SK-N-SH (cell line): ENCODE results near the gene ZG16B. TPM values are rescaled to one million over a fixed set of nuclear protein-coding genes. Genes with fewer than 3 reads are reported as not detected.

Experiments used
- CTCF ChIA-PET: fragments of 300-600, 350-600 bp; formaldehyde crosslinking; extraction: SDS; loops from one replicate; lab custom pipeline; 2021; lab: Yijun Ruan, JAX
- POLR2A ChIA-PET: fragments of 350-600 bp; sonication (Branson Sonifier 250); formaldehyde crosslinking; extraction: SDS; loops from one replicate; lab custom pipeline; 2020; ENCODE audit warnings: antibody characterized with exemption, inconsistent platforms; lab: Yijun Ruan, JAX
- DNase-seq: peaks from one replicate; pipeline ENCODE4 v3.0.0; 2012
- H2AFZ ChIP-seq: fragments of 200-600 bp; sonication (generic); 2 replicates; pipeline ENCODE4 v1.8.1; 2016; ENCODE audit warnings: antibody characterized with exemption, mild to moderate bottlenecking, low read depth
- H3F3A ChIP-seq: fragments of 200-600 bp; sonication (generic); replicated peaks from 2 replicates; pipeline ENCODE3; 2016; ENCODE audit warnings: antibody characterized with exemption, mild to moderate bottlenecking; ENCODE audit not compliant: insufficient read depth
- H3K27ac ChIP-seq, 2 experiments: fragments of 200-500 bp in 1 of 2; fragments of 200-600 bp in 1 of 2; sonication (Bioruptor generic) in 1 of 2; sonication (generic), shearing (Covaris generic) in 1 of 2; 2 replicates each; pipeline versions ENCODE4 v1.5.1 to v1.6.1; 2014 to 2016; ENCODE audit warnings: low read depth in 2 of 2, inconsistent platforms in 1 of 2, low read length in 1 of 2, mild to moderate bottlenecking in 1 of 2, mixed read lengths in 1 of 2
- H3K27me3 ChIP-seq: fragments of 200-600 bp; sonication (generic), shearing (Covaris generic); 2 replicates; pipeline ENCODE4 v1.6.1; 2016; ENCODE audit warnings: mixed run types; ENCODE audit not compliant: insufficient read depth
- H3K36me3 ChIP-seq, 2 experiments: fragments of 200-500 bp in 1 of 2; fragments of 200-600 bp in 1 of 2; sonication (Bioruptor generic) in 1 of 2; sonication (generic) in 1 of 2; replicated peaks in 1 of 2; 2 replicates each; pipeline versions ENCODE3 to v1.5.1; 2014 to 2016; ENCODE audit warnings: low read length in 1 of 2, mild to moderate bottlenecking in 1 of 2; ENCODE audit not compliant: insufficient read depth in 2 of 2, control insufficient read depth in 1 of 2
- H3K4me1 ChIP-seq, 2 experiments: fragments of 200-500 bp in 1 of 2; fragments of 200-600 bp in 1 of 2; sonication (Bioruptor generic) in 1 of 2; sonication (generic), shearing (Covaris generic) in 1 of 2; 2 replicates each; pipeline versions ENCODE4 v1.5.1 to v1.6.1; 2014 to 2016; ENCODE audit warnings: low read depth in 1 of 2, low read length in 1 of 2, mixed run types in 1 of 2; ENCODE audit not compliant: insufficient read depth in 2 of 2, control insufficient read depth in 1 of 2
- H3K4me2 ChIP-seq: fragments of 200-600 bp; sonication (generic), shearing (Covaris generic); 2 replicates; pipeline ENCODE4 v1.6.1; 2017; ENCODE audit warnings: mixed run types
- H3K4me3 ChIP-seq, 2 experiments: fragments of 200-500 bp in 1 of 2; fragments of 200-600 bp in 1 of 2; sonication (Bioruptor generic) in 1 of 2; sonication (generic), shearing (Covaris generic) in 1 of 2; 2 replicates each; pipeline versions ENCODE4 v1.5.1 to v1.8.1; 2014 to 2016; ENCODE audit warnings: low read depth in 2 of 2, inconsistent platforms in 1 of 2, low read length in 1 of 2, mild to moderate bottlenecking in 1 of 2, mixed read lengths in 1 of 2, moderate library complexity in 1 of 2
- H3K79me2 ChIP-seq: fragments of 200-600 bp; sonication (generic); 2 replicates; pipeline ENCODE4 v1.8.1; 2017; ENCODE audit warnings: mild to moderate bottlenecking; ENCODE audit not compliant: insufficient read depth
- H3K9ac ChIP-seq: fragments of 200-600 bp; sonication (generic); 2 replicates; pipeline ENCODE4 v1.6.1; 2017; ENCODE audit warnings: mixed run types
- H3K9me2 ChIP-seq: fragments of 200-600 bp; sonication (generic); 2 replicates; pipeline ENCODE4 v1.6.1; 2017; ENCODE audit warnings: mixed run types
- H3K9me3 ChIP-seq: fragments of 200-600 bp; sonication (generic); 2 replicates; pipeline ENCODE4 v1.6.1; 2017; ENCODE audit warnings: mixed run types, mild to moderate bottlenecking, moderate library complexity
- H4K20me1 ChIP-seq: fragments of 200-600 bp; sonication (generic); 2 replicates; pipeline ENCODE4 v1.6.1; 2017; ENCODE audit warnings: mild to moderate bottlenecking, mixed run types; ENCODE audit not compliant: insufficient read depth
- ELF1 ChIP-seq: IDR thresholded peaks from 2 replicates; pipeline ENCODE4 v1.4.0; 2012
- EZH2phosphoT487 ChIP-seq: fragments of 200-600 bp; sonication (generic); IDR thresholded peaks from 2 replicates; pipeline ENCODE4 v1.6.1; 2017; ENCODE audit warnings: low read depth, mixed run types, mild to moderate bottlenecking, antibody characterized with exemption, moderate library complexity, borderline replicate concordance
- GABPA ChIP-seq: IDR thresholded peaks from 2 replicates; pipeline ENCODE4 v1.4.0; 2012; ENCODE audit warnings: low read depth, mild to moderate bottlenecking
- GATA2 ChIP-seq: sonication (generic); formaldehyde crosslinking; IDR thresholded peaks from 2 replicates; pipeline ENCODE4 v1.5.0; 2020; ENCODE audit warnings: mild to moderate bottlenecking, missing genetic modification reagents
- MXI1 ChIP-seq: IDR thresholded peaks from 2 replicates; pipeline ENCODE4 v1.6.1; 2012; ENCODE audit warnings: mild to moderate bottlenecking, low read depth, low read length, improper control_type of control experiment
- NFIC ChIP-seq: IDR thresholded peaks from 2 replicates; pipeline ENCODE4 v1.4.0; 2012; ENCODE audit warnings: borderline replicate concordance
- NRF1 ChIP-seq: IDR thresholded peaks from 2 replicates; pipeline ENCODE4 v1.6.1; 2012; ENCODE audit warnings: low read depth, mild to moderate bottlenecking, low read length
- RAD21 ChIP-seq: IDR thresholded peaks from 2 replicates; pipeline ENCODE4 v1.6.1; 2012; ENCODE audit warnings: mild to moderate bottlenecking, low read length
- TAF1 ChIP-seq: IDR thresholded peaks from 2 replicates; pipeline ENCODE4 v1.6.1; 2012; ENCODE audit warnings: low read depth, mild to moderate bottlenecking, low read length, moderate library complexity, borderline replicate concordance
- TCF12 ChIP-seq: IDR thresholded peaks from 2 replicates; pipeline ENCODE4 v1.4.0; 2012
- TEAD4 ChIP-seq: IDR thresholded peaks from 2 replicates; pipeline ENCODE4 v1.4.0; 2012; ENCODE audit warnings: mild to moderate bottlenecking, borderline replicate concordance; ENCODE audit not compliant: insufficient read depth
- ZBTB33 ChIP-seq: IDR thresholded peaks from 2 replicates; pipeline ENCODE4 v1.4.0; 2012; ENCODE audit warnings: low read depth, borderline replicate concordance
- WGBS: methylation state at CpG from one replicate; pipeline ENCODE4 v1.1.6; 2017; ENCODE audit warnings: low lambda C conversion rate; 5-methylcytosine and 5-hydroxymethylcytosine counted together
- polyA plus RNA-seq, 3 experiments: library from polyadenylated mRNA; depleted of rRNA; stranded (reverse); fragments of >200 nt; gene quantifications; 2 replicates each; pipeline ENCODE4 v1.2.3, GENCODE V29; 2012
- TF ChIP-seq, protein P1 (sequence below): fragments of 150-350 bp; IDR thresholded peaks from 2 replicates; pipeline ENCODE4 v1.6.1; 2017; ENCODE audit warnings: antibody characterized with exemption, low read length, low read depth, borderline replicate concordance
- TF ChIP-seq, protein P2 (sequence below): IDR thresholded peaks from 2 replicates; pipeline ENCODE4 v1.4.0; 2012; ENCODE audit warnings: low read depth
- TF ChIP-seq, protein P3 (sequence below): fragments of 150-350 bp; IDR thresholded peaks from 2 replicates; pipeline ENCODE4 v1.6.1; 2016; ENCODE audit warnings: mild to moderate bottlenecking, low read depth, low read length

Gene ZG16B
- polyA plus RNA-seq, 1 of the 3 experiments (the other 2 are of a cell fraction) = 0.26 TPM

DNA sequence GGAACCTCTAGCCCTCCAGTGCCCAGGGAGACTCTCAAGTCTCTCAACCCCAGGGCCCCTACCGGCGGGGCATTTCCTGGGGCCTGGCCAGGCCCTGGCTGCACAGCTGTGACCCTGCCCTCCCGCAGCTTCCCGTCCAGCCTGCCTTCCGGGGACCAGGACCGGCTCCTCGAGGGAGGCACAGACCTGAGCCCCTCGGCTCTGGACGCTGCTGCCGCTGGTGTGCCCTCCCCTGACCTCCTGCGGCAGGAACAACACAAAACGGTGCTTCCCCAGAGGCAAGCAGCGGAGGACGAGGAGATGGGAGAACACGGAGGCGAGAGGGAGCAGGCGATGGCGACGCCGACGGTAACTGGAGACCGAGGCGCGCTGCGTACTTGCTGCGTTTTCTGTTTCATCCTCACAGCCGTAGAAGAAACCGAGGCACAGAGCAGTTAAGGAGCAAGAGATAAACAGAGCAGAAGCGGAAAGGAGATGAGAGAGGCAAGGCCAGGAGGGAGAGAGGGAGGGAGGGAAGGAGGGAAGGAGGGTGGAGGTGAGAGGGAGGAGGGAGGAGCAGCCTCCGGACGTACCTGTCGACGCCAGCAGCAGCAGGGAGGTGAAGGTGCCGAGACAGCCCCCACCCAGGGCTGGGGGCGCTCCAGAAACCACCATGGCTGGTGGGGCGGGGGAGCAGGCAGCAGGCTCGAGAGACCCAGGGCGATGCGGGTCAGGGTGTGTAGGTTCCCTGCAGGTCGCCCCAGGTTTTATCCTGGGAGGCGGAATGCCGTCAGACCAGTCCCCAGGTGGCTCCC lies 27.5 kb downstream of the ZG16B start, which contains the start of gene PRSS22:
TSS of gene PRSS22 (minus strand) at position 720 of the 794 bp plus-strand sequence. CDS start at position 654, 66 bp downstream.
- Histone ChIP-seq H2AFZ (peak within 1 kb of the TSS; percentile 56; the same call in 1 of the 2 replicates), H3K9me3 (0 out of 2 replicates have a peak, but pooled peaks cover 6% of the 10 kb centered on the region), H3K9me2 (no peaks in the 10 kb centered on the region), H3K27me3 (no peaks in the 10 kb centered on the region; the same call in none of the 2 replicates), H3K4me2 (0 out of 2 replicates have a peak within 1 kb of the TSS, but pooled peaks have one; percentile 19), H3K27ac (no peak within 1 kb of the TSS), H3K79me2 (no peaks in the 10 kb centered on the region)
- POLR2A ChIA-PET = no interaction called here
- CTCF ChIA-PET = interaction anchor here (1.3 to 2.3 kb wide), 4 partner anchors 11 to 54 kb away, joined by 5 to 13 read pairs (median 11); partner anchors contain the start of gene FLYWCH1
- TF ChIP-seq NRF1 = no peak
- TF ChIP-seq GATA2 = no peak
- no peak for TF ChIP-seq TAF1
- no peak for TF ChIP-seq RAD21
- no peak for TF ChIP-seq TCF12
- no peak for TF ChIP-seq EZH2phosphoT487
- TF ChIP-seq, protein P1, sequence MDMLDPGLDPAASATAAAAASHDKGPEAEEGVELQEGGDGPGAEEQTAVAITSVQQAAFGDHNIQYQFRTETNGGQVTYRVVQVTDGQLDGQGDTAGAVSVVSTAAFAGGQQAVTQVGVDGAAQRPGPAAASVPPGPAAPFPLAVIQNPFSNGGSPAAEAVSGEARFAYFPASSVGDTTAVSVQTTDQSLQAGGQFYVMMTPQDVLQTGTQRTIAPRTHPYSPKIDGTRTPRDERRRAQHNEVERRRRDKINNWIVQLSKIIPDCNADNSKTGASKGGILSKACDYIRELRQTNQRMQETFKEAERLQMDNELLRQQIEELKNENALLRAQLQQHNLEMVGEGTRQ = no peak
- no peak for TF ChIP-seq ELF1
- TF ChIP-seq TEAD4 = no peak
- TF ChIP-seq, protein P2, sequence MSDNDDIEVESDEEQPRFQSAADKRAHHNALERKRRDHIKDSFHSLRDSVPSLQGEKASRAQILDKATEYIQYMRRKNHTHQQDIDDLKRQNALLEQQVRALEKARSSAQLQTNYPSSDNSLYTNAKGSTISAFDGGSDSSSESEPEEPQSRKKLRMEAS = no peak
- TF ChIP-seq NFIC = no peak
- no peak for TF ChIP-seq ZBTB33
- TF ChIP-seq, protein P3, sequence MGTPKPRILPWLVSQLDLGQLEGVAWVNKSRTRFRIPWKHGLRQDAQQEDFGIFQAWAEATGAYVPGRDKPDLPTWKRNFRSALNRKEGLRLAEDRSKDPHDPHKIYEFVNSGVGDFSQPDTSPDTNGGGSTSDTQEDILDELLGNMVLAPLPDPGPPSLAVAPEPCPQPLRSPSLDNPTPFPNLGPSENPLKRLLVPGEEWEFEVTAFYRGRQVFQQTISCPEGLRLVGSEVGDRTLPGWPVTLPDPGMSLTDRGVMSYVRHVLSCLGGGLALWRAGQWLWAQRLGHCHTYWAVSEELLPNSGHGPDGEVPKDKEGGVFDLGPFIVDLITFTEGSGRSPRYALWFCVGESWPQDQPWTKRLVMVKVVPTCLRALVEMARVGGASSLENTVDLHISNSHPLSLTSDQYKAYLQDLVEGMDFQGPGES = no peak
- no peak for TF ChIP-seq GABPA
- TF ChIP-seq MXI1 = no peak
- TF ChIP-seq, all 33 proteins: peak for 0
- Histone ChIP-seq H4K20me1 (no peaks in the 10 kb centered on the region), H3F3A (no peaks in the 10 kb centered on the region), H3K9ac (no peak within 1 kb of the TSS), H3K4me1 (no peaks in the 10 kb centered on the region; a peak in 1 of 4 replicates), H3K4me3 (no peak within 1 kb of the TSS), H3K36me3 (no peaks in the 10 kb centered on the region)
- peak; percentile 49 for DNase-seq
- WGBS = 16% methylated on average over 34 of the region's 42 CpGs
